ENCODE data around the gene TOR4A.
"Not testable (repeated sequence)": the region's sequence is repeated elsewhere in the genome, so short reads cannot be mapped to it uniquely, and the experiment has no call there.

TOR4A gene

DNA sequence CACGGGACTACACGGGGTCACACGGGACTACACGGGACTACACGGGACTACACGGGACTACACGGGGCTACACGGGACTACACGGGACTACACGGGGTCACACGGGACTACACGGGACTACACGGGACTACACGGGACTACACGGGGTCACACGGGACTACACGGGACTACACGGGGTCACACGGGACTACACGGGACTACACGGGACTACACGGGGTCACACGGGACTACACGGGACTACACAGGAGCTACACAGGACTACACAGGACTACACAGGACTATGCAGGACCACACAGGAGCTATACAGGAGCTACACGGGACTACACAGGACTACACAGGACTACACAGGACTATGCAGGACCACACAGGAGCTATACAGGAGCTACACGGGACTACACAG lies 52.1 kb downstream of the TOR4A start:
- peaks cover 13% of the 10 kb centered on the region; the same call in 1 of the 2 replicates for H3K27me3 ChIP-seq (ENCODE audit: low read depth)
- in situ Hi-C loops (cut with MboI; ENCODE audit: low sequenced_read_pairs); DNase-seq (ENCODE audit: low spot score in 2 of 2); H3K9me3 ChIP-seq; H3K36me3 ChIP-seq (replicated peaks); H3K4me1 ChIP-seq; H3K4me3 ChIP-seq: not testable (repeated sequence)

- Histone ChIP-seq H3K36me3 (replicated peaks) (no peaks in the 10 kb centered on the region), H3K9me3 (no peaks in the 10 kb centered on the region; the same call in 1 of the 2 replicates), H3K4me1 (no peaks in the 10 kb centered on the region), H3K27me3 (ENCODE audit: low read depth) (peaks cover 13% of the 10 kb centered on the region; the same call in 1 of the 2 replicates), H3K4me3 (no peak overlapping the region)
- no peak for DNase-seq (ENCODE audit: low spot score in 2 of 2)
- in situ Hi-C loops (cut with MboI; ENCODE audit: low sequenced_read_pairs) = no loop called here
Measured at GRCh38 chr9:137330689-137331088, 53.2 kb downstream of the TOR4A start.

DNA sequence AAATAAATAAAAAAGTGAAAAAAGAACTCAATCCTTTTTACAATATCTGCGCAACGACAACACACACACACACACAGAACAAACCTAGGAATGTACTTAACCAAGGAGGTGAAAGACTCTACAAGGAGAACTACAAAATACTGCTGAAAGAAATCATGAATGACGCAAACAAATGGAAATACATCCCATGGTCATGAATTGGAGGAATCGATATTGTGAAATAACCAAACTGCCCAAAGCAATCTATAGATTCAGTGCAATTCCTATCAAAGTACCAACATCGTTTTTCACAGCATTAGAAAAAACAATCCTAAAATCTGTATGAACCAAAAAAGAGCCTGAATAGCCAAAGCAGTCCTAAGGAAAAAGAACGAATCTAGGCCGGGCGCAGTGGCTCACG lies 54.4 kb downstream of the TOR4A start:
- Histone ChIP-seq H3K9me3 (no peaks in the 10 kb centered on the region; the same call in 1 of the 2 replicates), H3K27me3 (ENCODE audit: low read depth) (peaks cover 2% of the 10 kb centered on the region; the same call in 1 of the 2 replicates), H3K4me3 (no peak overlapping the region), H3K4me1 (no peaks in the 10 kb centered on the region), H3K36me3 (replicated peaks) (no peaks in the 10 kb centered on the region)
- in situ Hi-C loops (cut with MboI; ENCODE audit: low sequenced_read_pairs) = no loop called here
- no peak for DNase-seq (ENCODE audit: low spot score in 2 of 2)

Measured in HAP-1 (cell line).